ENCODE data around the gene IPO4. TPM values are rescaled to one million over a fixed set of nuclear protein-coding genes. Genes with fewer than 3 reads are reported as not detected.

The IPO4 gene
- total and polyA plus RNA-seq, 2 of the 13 experiments (the other 11 are each of a cell fraction or from before 2014, with no cell fraction given), result 39.0 to 179 TPM

GRCh38 chr14:24228902-24229301 is 40.3 kb upstream of the IPO4 start:
- intact Hi-C loops (cut with micrococcal nuclease; ENCODE audit: unreplicated experiment), result no loop called here
- H3K9me3 ChIP-seq (ENCODE audit: low read length), result no peaks in the 10 kb centered on the region
- peaks cover 0 to 4% of the 10 kb centered on the region in 2 experiments; a peak in 1 of 5 replicates for H3K27me3 ChIP-seq (ENCODE audit: control insufficient read depth in 1 of 2, insufficient read depth in 2 of 2, low read length in 2 of 2)
- FAIRE-seq (no peak), ATAC-seq (no peak), DNase-seq (ENCODE audit: low spot score) (no peak)
- peaks cover 40% of the 10 kb centered on the region for H3K4me1 ChIP-seq (ENCODE audit: insufficient read depth, low read length)
- TF ChIP-seq ZNF781 (CRISPR knock-in tag; IDR thresholded peaks at IDR 0.05; ENCODE audit: borderline replicate concordance, not compliant biosample characterization) (no peak), AGO2 (optimal IDR thresholded peaks at IDR 0.05; ENCODE audit: low read depth, low read length) (peak; percentile 51), ZNF121 (CRISPR knock-in tag; IDR thresholded peaks at IDR 0.05) (0 out of 2 replicates have a peak, but pooled peaks have one; percentile 20), REL (CRISPR knock-in tag; conservative IDR thresholded peaks at IDR 0.05) (no peak), HMGXB3 (CRISPR knock-in tag; IDR thresholded peaks at IDR 0.05; ENCODE audit: borderline replicate concordance) (peak; percentile 81), ZBTB46 (CRISPR knock-in tag; IDR thresholded peaks at IDR 0.05; ENCODE audit: borderline replicate concordance) (no peak), TEAD2 (CRISPR knock-in tag; IDR thresholded peaks at IDR 0.05) (no peak), RBFOX2 (IDR thresholded peaks at IDR 0.05; ENCODE audit: low read depth, low read length) (peak; percentile 56), HNRNPH1 (optimal IDR thresholded peaks at IDR 0.05; ENCODE audit: low read depth, low read length) (no peak), SMAD9 (CRISPR knock-in tag; IDR thresholded peaks at IDR 0.05) (no peak), KDM3A (CRISPR knock-in tag; IDR thresholded peaks at IDR 0.05; ENCODE audit: low read depth) (no peak)
- TF ChIP-seq, protein P1, sequence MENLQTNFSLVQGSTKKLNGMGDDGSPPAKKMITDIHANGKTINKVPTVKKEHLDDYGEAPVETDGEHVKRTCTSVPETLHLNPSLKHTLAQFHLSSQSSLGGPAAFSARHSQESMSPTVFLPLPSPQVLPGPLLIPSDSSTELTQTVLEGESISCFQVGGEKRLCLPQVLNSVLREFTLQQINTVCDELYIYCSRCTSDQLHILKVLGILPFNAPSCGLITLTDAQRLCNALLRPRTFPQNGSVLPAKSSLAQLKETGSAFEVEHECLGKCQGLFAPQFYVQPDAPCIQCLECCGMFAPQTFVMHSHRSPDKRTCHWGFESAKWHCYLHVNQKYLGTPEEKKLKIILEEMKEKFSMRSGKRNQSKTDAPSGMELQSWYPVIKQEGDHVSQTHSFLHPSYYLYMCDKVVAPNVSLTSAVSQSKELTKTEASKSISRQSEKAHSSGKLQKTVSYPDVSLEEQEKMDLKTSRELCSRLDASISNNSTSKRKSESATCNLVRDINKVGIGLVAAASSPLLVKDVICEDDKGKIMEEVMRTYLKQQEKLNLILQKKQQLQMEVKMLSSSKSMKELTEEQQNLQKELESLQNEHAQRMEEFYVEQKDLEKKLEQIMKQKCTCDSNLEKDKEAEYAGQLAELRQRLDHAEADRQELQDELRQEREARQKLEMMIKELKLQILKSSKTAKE (CRISPR knock-in tag; IDR thresholded peaks at IDR 0.05; ENCODE audit: borderline replicate concordance), result no peak
- peaks cover 1 to 15% of the 10 kb centered on the region in 2 experiments; a peak in 2 of 5 replicates for H3K36me3 ChIP-seq (replicated peaks in 1 of 2; ENCODE audit: control insufficient read depth in 1 of 2, insufficient read depth in 2 of 2, low read length in 2 of 2)
- WGBS (ENCODE audit: low lambda C conversion rate), result 90% methylated on average over 1 of the region's 1 CpG
- POLR2A ChIA-PET, result interaction anchor here (0.7 to 2.4 kb wide), 8 partner anchors 9 to 740 kb away, joined by 3 to 21 read pairs (median 6); partner anchors contain the start of genes CHMP4A, DHRS1, MDP1 and NOP9
- peaks cover 76% of the 10 kb centered on the region for H3K79me2 ChIP-seq (ENCODE audit: insufficient read depth, low read length)
- CTCF ChIA-PET (ENCODE audit: low intra/inter-chr PET ratio, low total read pairs), result no interaction called here
- BruUV-seq (replicated peaks), result no TSS peak
- H3K4me3 ChIP-seq (replicated peaks in 1 of 3; ENCODE audit: insufficient read depth in 1 of 3, low read depth in 2 of 3, low read length in 3 of 3), result no peak overlapping the region
- peaks cover 7% of the 10 kb centered on the region; the same call in 1 of the 2 replicates for H4K20me1 ChIP-seq (ENCODE audit: insufficient read depth, low read length)
- H3K9ac ChIP-seq (ENCODE audit: insufficient read depth, low read depth, low read length), result no peak overlapping the region
- no peak overlapping the region for H3K4me2 ChIP-seq (ENCODE audit: low read depth, low read length)
- H3K27ac ChIP-seq (ENCODE audit: extremely low read length, insufficient read depth, low read length), result no peak overlapping the region
- H2AFZ ChIP-seq (ENCODE audit: low read length), result no peak overlapping the region
- in situ Hi-C loops (cut with HindIII; ENCODE audit: extremely low pct_ligation_motif_present, low pct_unique_long_range_greater_than_20kb), result no loop called here

Measured in HepG2 (cell line).